ENCODE results near the gene PRR19.

Gene PRR19

DNA sequence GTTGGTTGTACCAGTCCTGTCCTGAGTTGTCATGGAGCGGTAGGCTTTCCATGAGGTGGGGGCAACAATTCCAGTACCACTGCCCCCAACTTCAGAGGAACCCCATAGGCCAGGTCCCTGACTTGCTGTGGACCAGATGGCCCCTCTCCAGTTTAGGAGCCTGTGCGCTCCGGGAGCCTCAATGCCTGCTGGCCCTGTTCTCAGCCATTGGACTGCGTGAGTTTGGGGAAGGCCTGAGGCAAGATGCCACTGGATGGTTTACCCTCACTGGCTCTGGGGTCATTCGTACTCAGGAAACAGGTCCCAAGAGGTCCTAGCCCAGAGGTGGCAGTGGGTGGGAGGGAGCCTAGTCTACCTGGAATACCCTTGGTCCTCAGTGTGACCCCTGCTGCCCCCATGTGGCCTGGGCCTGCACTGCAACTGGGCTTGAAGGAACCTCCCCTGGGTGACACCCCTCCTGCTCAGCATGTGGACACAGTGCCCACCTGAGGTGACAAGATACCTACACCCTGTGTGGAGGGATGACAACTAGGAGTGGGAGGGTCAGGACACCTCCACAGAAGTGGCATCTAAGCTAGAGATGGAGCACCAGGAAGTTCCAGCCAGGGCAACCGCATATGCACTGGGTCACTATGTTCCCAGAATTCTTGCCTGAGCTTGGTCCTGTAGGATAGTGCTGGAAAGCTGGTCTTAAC, 6.0 kb upstream of the PRR19 start:
- peak; percentile 90 for DNase-seq (ENCODE audit: low spot score)

DNA sequence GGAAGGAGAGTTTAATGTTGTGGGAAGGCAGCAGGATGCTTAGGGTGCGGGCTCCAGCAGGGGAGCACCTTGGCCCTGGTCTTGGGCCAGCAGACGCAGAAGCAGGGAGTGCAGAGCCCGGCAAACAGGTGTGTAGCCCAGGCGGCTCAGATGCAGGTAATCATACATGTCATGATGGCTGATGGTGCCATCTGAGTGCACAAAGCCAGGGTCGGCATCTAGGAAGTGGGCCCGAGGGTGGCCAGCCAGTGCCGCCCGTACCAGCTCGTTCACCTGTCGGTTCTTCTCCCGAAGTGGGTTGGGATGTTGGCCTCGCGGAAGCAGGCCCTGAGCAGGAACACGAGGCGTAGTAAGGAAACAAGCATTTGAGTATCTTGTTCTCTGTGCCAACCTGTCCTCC, 4.9 kb upstream of the PRR19 start:
- no peak for DNase-seq (ENCODE audit: low spot score)

DNA sequence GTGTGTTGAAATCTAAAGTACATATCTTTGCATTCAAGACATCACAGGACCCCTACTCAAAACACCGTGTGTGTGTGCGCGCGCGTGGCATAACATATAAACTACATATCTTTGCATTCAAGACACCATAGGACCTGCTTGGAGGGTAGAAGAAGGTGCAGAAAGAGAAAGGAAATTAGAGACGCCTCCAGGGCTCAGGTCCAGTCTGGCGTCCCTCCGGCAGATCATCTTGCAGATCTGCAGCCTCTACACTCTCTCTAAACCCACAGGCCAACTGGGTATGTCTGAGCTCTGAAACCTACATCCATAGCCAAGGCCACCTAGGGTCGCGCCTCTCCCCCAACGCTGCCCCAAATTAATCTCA, 1.2 kb downstream of the PRR19 start:
- DNase-seq (ENCODE audit: low spot score) = no peak

DNA sequence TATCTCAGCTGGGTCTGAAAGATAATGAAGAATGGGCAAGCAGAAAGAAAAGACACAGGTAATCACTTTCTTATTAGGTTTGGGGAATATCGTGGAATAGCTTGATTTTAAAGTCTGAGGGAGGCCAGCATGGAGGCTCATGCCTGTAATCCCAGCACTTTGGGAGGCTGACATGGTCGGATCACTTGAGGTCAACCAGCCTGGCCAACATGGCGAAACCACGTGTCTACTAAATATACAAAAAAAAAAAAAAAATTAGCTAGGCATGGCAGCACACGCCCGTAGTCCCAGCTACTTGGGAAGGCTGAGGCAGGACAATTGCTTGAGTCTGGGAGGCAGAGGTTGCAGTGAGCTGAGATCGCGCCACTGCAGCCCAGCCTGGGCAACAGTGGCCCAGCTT, 1.9 kb downstream of the PRR19 start:
- no peak for DNase-seq (ENCODE audit: low spot score)

DNA sequence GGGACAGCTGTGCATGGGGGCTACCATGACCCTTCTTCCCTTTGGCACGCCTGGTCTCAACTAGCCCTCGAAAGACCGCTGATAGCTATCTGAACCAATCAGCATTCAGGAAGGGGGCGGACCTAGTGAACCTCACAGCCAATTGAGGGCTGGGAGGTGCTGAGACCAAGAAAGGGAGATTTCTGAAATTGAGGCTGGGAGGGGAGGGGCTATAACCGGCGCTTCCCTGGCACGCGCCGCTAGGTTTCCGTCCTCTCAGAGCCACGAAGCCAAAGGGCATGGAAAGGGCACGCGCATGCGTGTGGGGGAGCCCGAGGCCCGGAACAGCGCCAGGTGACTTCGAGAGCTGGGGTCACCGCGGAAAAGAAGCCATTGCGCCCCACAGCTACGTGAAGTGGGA, 4.7 kb downstream of the PRR19 start:
- no peak for DNase-seq (ENCODE audit: low spot score)

DNA sequence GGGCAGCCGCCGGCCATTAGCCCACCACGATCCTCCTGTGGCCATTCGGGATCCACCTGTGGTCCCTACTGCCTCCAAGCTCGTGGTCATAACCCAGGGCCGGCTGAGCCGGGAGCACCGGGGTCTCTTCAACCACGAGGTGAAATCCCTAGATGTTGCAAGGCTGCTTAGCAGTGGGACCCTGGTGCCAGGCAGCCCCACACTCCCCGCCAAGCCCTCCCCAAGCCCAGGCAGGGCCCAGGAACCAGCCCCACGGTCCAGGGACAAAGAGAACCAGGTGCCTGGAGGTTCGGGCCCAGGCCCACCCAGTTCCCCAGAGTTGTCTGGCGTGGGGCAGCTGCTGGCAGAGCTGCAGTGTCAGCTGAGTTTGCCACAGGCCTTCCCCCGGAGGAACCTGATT, 7.8 kb downstream of the PRR19 start:
- no peak for DNase-seq (ENCODE audit: low spot score)

DNA sequence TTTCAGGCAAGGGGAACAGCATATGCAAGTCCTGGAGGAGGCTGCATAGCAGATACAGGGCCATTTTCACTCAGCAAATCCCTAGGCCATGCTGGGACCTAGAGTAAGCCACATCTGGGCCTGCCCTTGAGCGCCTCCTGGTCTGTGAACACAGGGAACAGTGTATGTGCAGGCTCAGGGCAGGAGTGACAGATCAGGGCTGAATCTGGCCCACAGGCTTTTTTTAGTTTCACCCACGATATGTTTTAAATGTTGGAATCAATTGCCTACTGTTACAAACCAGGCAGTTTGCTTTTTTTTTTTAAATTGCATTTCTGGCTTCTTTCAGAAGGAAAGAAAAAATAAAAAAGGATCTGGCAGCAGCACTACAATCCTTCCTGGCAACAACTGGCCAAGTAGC, 9.7 kb downstream of the PRR19 start:
- no peak for DNase-seq (ENCODE audit: low spot score)

DNA sequence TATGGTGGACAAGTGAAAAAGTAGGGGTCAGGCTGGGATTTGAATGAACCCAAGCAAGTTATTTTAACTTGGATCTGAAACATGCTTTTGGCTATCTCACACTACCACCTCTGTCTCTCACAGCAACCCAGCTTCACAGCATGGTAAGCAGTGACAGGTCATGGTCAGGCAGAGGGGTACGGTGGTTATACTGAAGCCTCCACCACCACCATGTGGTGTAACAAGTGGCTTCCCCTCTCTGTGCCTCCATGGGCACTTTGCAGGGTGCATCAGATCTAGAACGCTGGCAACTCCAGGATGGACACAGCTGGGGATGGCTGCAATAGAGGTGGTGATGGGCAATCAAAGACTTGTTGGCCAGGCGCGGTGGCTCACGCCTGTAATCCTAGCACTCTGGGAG, 10.4 kb downstream of the PRR19 start:
- DNase-seq (ENCODE audit: low spot score) = no peak

DNA sequence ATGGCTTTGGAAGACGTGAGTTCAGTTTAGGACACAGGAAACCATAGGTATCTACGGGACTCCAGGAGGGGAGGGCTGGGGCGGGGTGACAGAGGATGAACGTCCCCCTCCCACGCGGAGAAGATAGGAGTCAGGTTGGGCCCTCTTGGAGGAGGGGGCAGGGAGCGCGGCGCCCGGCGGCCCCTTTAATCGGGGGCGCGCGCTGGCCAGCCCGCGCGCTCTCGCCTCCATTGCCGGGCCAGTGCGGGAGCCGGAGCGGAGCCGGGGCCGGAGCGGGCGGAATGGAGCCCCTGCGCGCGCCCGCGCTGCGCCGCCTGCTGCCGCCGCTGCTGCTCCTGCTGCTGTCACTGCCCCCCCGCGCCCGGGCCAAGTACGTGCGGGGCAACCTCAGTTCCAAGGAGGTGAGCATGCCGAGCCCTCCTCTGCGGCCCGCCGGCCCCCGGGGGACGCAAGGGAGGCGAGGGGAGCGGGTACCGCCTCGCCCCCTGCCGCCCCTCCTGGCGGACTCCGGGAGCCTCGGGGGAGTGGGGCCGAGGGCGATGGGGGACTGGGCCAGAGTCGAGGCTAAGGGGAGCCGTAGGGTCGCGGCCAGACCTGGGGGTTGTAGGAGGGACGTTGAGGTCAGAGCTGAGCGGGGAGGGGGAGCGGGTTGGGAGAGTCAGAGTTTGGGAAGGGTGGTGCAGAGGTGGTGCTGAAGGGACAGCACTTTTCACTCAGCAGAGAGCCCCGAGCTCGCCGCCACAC, 11.3 kb downstream of the PRR19 start, which contains the start of gene TMEM145:
TSS of gene TMEM145 (plus strand) at position 214 of the 744 bp plus-strand sequence. CDS start at position 282, 68 bp downstream.
- no peak for DNase-seq (ENCODE audit: low spot score)

DNA sequence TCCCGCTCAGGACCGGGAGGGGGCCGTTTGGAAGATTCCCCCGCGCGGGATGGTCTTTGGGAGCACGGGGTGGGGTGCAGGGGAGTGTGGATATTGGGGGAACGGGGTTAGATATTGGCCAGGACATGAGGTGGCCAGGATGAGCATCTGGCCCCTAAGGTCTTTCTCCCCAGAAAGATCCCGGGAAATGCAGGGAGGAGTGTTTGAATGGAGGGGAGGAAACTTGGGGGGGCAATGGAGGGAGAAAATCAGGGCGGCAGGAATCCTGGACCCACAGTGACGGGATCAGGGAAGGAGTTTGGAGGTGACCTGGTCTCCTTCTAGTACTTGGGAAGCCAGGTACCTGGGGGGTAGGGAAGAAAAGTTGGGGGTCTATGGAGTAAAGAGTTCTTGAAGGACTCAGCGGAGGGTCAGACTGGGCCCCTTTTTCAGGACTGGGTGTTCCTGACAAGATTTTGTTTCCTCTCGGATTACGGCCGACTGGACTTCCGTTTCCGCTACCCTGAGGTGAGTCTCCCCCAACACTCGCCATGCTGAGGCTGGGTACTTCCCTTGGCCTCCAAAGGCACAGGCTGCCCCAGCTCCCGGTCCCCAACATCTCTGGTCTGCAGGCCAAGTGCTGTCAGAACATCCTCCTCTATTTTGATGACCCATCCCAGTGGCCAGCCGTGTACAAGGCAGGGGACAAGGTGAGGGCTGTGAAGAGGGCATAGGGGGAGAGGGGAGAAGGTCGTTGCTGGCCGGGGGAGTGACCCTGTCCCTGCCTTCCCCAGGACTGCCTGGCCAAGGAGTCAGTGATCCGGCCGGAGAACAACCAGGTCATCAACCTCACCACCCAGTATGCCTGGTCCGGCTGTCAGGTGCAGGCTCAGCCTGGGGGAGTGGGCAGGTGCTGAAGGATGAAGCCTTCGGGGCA, 12.2 kb downstream of the PRR19 start:
- DNase-seq (ENCODE audit: low spot score) = no peak

DNA sequence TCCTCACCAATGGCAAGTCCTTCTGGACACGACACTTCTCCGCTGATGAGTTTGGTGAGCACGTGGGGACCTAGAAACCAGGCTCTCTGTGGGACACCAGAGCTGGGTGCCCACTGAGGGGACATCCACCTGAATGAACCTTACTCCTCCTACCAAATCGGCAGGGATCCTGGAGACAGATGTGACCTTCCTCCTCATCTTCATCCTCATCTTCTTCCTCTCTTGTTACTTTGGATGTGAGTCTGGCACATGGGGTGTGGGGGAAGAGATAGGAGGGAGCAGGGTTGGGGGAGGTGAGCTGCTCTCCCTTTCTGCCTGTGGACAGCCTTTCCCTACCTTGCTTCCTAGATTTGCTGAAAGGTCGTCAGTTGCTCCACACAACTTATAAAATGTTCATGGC, 13.1 kb downstream of the PRR19 start:
- no peak for DNase-seq (ENCODE audit: low spot score)

DNA sequence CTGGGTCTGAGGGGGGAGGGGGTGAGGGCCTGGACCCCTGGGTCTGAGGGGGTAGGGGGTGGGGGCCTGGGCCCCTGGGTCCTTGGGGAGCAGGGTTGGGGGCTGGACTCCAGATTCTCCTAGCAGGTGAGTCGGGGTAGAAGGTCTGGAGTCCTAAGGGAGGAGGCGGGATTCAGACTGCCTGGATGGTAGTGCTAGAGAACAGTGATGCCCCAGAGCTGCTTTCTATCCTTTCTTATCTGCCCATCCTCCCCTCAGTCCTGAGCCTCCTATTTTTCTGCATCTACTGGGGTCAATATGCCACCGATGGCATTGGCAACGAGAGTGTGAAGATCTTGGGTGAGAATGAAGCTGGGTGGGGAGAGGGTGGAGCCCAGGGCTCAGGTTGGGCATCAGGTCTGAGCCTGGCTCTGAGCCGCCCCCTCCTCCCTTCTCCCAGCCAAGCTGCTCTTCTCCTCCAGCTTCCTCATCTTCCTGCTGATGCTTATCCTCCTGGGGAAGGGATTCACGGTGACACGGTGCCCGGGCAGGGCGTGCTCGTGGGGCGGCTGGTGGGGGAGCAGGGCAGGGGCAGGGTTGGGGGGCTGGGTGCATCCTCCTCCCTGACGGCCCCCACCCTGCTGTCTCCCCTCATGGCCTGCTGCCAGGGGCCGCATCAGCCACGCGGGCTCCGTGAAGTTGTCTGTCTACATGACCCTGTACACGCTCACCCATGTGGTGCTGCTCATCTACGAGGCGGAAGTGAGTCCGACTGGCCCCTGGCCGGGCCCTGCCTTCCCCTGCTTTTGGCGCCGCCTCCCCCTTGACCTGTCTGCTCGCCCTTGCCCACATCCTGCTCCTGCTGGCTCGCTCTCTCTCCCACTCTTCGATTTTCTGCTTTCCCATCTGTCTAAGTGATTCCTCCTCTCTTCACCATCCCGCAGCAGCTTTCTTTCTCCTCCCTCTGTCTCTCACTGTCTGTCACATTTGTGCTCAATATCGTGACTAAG, 14.6 kb downstream of the PRR19 start:
- no peak for DNase-seq (ENCODE audit: low spot score)

DNA sequence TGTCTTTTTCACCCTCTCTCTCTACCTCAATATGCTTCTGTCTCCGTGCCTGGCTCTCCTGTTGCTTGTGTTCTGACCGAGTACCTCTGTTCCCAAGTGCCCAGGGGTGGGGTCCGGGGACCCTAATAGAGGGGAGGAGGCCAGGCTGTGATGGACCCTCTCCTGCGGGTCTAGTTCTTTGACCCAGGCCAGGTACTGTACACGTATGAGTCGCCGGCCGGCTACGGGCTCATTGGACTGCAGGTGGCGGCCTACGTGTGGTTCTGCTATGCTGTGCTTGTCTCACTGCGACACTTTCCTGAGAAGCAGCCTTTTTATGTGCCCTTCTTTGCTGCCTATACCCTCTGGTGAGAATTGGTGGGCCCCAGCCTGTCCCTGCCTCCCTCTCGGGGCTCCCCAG, 15.6 kb downstream of the PRR19 start:
- no peak for DNase-seq (ENCODE audit: low spot score)

DNA sequence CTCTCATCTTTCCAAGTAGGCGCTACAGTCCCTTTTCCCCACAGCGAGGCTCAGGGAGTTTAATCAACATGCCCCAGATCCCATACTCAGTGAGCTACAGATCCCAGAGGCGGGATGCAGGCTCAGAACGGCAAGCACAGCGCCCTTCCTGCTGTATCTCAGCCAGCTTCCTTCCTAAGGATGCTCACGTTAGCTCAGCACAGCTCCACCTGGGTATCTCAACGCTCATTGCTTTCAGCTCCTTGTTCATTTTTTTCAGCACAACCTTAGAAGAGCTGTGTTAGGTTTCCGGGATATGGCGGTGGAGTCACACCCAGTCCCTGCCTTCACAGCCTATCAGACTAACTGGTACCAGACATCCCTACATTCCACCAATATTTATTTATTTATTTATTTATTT, 20.4 kb downstream of the PRR19 start:
- no peak for DNase-seq (ENCODE audit: low spot score)

DNA sequence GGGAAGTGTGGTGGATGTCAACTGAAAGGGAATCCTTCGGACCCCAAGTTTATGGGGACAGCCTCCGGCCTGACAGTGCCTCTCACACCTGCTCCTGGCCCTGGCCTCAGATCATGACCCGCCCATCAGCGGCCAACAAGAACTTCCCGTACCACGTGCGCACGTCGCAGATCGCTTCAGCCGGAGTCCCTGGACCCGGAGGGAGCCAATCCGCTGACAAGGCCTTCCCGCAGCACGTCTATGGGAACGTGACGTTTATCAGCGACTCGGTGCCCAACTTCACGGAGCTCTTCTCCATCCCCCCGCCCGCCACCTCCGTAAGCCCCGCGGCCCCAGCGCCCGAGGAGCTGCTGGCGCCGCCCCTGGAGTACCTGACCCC, 21.5 kb downstream of the PRR19 start:
- DNase-seq (ENCODE audit: low spot score) = no peak

DNA sequence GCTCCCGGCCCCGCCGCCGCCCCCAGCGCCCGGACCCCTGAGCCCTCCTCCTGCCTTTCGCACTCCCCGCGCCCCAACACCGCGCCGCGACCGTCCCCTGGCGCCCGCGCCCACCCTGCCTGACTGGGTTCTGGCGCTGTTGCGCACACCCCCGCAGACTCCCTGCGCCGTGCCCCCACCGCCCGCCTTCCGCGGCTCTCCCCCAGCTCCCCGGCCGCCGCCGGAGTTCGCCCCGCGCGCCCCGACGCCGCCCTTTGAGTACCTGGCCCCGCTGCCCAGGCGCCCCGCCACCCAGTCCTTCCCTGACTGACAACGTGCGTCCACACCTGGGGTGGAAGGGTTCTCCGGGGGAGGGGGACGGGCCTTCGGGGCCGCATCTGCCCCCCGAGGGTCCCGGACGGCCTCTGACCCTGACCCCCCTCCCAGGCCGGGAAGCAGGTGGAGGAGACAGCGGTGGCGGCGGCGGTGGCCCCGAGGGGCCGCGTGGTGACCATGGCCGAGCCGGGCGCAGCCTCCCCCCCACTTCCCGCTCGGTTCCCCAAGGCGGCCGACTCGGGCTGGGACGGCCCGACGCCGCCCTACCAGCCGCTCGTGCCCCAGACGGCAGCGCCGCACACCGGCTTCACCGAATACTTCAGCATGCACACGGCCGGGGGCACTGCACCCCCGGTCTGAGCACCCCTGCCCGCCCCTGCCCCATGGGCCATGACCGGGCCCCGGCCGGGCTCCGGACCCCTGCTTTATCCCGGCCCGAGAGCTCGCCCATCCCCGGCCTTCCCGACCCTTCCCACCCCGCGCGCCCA, 22.1 kb downstream of the PRR19 start:
- no peak for DNase-seq (ENCODE audit: low spot score)

DNA sequence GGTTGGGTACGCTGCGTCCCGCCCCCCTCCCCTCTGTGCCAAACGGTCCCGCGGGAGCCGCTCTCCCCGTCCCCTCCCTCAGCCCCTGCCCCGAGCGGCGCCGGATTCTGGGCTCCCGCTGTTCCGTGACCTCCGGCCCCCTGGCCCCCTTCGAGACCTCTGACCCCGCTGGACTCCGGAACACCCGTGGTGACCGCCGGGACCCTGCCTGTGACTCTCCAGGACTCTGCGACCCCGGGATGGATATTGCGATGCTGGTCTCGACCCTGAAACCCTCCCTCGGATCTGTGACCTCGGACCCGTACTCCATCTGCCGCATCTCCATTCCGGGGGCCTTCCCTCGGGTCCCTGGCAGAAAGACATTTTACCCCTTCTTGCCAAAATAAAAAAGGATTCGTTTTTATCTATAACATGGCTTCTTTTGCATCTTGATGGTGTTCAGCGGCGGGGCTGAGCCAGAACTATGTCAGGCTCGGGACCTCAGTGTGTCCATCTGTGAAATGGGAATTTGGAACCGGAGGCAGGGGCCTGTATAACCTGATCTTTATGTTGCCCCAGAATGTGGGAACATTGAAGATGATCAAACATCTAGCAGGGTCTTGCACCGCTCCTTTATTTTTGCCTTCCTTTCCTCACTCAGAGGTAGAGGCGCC, 22.8 kb downstream of the PRR19 start:
- DNase-seq (ENCODE audit: low spot score) = no peak

DNA sequence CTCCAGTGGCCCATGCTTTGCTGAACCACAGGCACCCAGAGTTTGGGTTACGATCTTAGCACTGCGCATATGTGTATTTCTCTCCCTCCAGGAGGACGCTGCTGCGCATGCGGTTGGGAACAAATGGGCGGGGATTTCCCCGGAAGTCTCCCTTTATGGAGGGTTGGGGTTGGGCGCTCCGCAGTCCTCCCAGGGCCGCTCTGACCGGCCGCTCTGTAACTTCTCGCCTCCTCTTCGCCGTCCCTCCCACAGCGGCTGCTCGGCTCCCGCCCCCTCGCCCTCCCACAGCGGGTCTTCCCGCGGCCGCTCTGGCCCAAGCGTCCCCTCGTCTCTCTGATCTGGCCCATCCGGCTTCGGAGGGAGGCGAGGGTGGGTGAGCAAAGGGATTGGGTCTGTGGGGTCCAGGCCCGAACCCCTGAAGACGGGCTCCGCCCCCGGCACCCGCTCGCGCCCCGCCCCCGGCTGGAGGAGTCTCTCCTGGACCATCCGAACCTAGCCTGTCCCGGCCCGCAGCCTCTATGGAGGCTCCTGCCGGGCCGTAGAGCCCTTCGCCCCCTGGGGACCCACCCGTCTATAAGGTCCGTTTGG, 23.5 kb downstream of the PRR19 start, which contains the start of gene MEGF8:
TSS of gene MEGF8 (plus strand) at position 328 of the 588 bp plus-strand sequence. CDS start 609 bp downstream, outside the sequence.
- peak; percentile 99 for DNase-seq (ENCODE audit: low spot score)

DNA sequence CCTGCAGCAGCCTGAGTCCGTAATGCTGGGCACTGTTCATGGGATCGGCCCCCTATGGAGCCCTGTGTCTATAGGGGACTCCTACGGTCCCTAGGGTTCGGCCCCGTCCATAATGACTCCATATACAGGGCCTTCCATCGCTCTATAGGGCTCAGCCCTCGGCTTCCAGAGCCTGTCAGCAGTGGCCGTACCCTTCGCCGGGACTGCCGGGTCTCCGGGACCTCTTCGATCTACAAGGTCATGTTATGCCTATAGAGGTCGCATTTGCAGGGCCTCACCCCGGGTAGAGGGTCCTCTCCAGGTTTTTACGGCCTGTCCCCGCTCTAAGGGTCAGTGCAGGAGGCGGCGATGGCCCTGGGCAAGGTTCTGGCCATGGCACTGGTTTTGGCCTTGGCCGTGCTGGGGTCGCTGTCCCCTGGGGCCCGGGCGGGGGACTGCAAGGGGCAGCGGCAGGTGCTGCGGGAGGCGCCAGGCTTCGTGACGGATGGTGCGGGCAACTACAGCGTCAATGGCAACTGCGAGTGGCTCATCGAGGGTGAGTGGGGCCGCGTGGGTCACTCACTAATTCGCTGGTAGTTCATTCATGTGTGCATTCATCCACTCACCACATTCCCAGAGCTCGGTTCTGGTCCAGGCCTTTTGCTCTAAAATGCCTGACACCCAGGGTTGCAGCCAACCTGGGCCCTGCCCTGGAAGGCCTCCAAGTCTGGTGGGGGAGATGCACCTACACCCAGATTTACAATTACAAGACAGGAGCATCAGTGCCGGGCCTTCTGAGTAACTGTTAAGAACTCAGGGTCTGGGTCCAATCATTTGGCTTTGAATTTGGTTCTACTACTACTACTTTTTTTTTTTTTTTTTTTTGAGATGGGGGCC, 24.2 kb downstream of the PRR19 start:
- DNase-seq (ENCODE audit: low spot score) = no peak

All from CD4-positive, alpha-beta T cell treated with Interleukin-15 for 4 hours (primary cell).